ENCODE results near the gene PCDHA4. TPM values are rescaled to one million over a fixed set of nuclear protein-coding genes. Genes with fewer than 3 reads are reported as not detected.
A peak's percentile ranks its signal among the peaks of the same experiment; 100 is the strongest.
"Not testable (repeated sequence)": the region's sequence is repeated elsewhere in the genome, so short reads cannot be mapped to it uniquely, and the experiment has no call there.

Gene PCDHA4
- total RNA-seq, 1 donor, result 0.43 TPM

DNA sequence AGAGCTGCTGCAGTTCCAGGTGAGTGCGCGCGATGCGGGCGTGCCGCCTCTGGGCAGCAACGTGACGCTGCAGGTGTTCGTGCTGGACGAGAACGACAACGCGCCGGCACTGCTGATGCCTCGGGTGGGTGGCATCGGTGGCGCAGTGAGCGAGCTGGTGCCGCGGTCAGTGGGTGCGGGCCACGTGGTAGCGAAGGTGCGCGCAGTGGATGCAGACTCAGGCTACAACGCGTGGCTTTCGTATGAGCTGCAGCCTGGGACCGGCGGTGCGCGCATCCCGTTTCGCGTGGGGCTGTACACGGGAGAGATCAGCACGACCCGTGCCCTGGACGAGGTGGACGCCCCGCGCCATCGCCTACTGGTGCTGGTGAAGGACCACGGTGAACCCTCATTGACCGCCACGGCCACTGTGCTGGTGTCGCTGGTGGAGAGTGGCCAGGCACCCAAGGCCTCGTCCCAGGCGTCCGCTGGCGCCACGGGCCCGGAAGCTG, 4.0 kb upstream of the PCDHA4 start:
- TF ChIP-seq, protein P1, sequence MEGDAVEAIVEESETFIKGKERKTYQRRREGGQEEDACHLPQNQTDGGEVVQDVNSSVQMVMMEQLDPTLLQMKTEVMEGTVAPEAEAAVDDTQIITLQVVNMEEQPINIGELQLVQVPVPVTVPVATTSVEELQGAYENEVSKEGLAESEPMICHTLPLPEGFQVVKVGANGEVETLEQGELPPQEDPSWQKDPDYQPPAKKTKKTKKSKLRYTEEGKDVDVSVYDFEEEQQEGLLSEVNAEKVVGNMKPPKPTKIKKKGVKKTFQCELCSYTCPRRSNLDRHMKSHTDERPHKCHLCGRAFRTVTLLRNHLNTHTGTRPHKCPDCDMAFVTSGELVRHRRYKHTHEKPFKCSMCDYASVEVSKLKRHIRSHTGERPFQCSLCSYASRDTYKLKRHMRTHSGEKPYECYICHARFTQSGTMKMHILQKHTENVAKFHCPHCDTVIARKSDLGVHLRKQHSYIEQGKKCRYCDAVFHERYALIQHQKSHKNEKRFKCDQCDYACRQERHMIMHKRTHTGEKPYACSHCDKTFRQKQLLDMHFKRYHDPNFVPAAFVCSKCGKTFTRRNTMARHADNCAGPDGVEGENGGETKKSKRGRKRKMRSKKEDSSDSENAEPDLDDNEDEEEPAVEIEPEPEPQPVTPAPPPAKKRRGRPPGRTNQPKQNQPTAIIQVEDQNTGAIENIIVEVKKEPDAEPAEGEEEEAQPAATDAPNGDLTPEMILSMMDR (IDR thresholded peaks at IDR 0.05; ENCODE audit: insufficient read depth, low read depth, low read length), result no peak
- H3K4me3 ChIP-seq (ENCODE audit: low read depth, low read length), result no peak overlapping the region
- DNase-seq (ENCODE audit: low read depth), result no peak

DNA sequence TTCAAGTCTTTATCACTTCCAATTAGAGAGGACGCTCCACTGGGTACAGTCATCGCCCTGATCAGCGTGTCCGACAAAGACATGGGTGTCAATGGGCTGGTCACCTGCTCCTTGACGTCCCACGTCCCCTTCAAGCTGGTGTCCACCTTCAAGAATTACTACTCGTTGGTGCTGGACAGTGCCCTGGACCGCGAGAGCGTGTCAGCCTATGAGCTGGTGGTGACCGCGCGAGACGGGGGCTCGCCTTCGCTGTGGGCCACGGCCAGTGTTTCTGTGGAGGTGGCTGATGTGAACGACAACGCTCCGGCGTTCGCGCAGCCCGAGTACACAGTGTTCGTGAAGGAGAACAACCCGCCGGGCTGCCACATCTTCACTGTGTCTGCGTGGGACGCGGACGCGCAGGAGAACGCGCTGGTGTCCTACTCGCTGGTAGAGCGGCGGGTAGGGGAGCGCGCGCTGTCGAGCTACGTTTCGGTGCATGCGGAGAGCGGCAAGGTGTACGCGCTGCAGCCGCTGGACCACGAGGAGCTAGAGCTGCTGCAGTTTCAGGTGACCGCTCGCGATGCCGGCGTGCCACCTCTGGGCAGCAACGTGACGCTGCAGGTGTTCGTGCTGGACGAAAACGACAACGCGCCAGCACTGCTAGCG, 1.5 kb downstream of the PCDHA4 start:
- not testable (repeated sequence) for H3K4me3 ChIP-seq (ENCODE audit: low read depth, low read length); DNase-seq (ENCODE audit: low read depth)

DNA sequence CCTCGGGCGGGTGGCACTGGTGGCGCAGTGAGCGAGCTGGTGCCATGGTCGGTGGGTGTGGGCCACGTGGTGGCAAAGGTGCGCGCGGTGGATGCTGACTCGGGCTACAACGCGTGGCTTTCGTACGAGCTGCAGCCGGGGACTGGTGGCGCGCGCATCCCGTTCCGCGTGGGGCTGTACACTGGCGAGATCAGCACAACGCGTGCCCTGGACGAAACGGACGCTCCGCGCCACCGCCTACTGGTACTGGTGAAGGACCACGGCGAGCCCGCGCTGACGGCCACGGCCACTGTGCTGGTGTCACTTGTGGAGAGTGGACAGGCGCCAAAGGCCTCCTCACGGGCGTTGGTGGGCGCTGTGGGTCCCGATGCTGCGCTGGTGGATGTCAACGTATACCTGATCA, 2.0 kb downstream of the PCDHA4 start:
- no peak overlapping the region for H3K4me3 ChIP-seq (ENCODE audit: low read depth, low read length)
- no peak for DNase-seq (ENCODE audit: low read depth)
- TF ChIP-seq, protein P1 (IDR thresholded peaks at IDR 0.05; ENCODE audit: insufficient read depth, low read depth, low read length), result no peak

DNA sequence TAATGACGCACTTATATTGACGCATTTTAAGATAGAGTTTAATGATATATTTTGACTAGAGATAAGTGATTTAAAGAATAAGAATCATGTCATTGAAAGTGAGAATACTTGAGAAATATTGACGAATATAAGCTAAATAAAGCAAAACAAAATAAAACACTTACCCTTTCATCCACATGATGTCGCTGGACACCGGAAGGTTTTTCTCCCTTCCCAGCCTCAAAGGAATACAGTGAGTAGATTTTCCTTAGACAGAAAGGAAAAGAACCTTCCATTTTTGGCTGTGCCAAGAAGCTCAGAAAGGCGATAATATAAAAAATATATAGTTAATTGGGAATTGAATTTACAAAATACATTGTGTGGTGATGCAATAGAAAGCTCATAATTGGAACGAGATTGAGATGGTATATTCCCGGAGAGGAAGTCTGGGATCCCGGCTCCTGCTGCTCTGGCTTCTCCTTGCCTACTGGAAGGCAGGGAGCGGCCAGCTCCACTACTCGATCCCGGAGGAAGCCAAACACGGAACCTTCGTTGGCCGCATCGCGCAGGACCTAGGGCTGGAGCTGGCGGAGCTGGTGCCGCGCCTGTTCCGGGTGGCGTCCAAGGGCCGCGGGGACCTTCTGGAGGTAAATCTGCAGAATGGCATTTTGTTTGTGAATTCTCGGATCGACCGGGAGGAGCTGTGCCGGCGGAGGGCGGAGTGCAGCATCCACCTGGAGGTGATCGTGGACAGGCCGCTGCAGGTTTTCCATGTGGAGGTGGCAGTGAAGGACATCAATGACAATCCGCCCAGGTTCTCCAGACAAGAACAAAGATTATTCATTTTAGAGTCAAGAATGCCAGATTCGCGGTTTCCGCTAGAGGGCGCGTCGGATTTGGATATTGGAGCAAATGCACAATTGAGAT, 14.8 kb downstream of the PCDHA4 start, which contains the start of gene PCDHA5:
Gene PCDHA5 (plus strand): TSS at position 239 of the 906 bp plus-strand sequence.
- DNase-seq (ENCODE audit: low read depth), result no peak
- TF ChIP-seq, protein P1 (IDR thresholded peaks at IDR 0.05; ENCODE audit: insufficient read depth, low read depth, low read length), result peak; percentile 52
- no peak within 1 kb of the TSS for H3K4me3 ChIP-seq (ENCODE audit: low read depth, low read length)

- DNase-seq (ENCODE audit: low read depth), result no peak
- TF ChIP-seq, protein P1 (IDR thresholded peaks at IDR 0.05; ENCODE audit: insufficient read depth, low read depth, low read length), result no peak
- no peak overlapping the region for H3K4me3 ChIP-seq (ENCODE audit: low read depth, low read length)
Measured at GRCh38 chr5:140822281-140822629, 15.4 kb downstream of the PCDHA4 start.

DNA sequence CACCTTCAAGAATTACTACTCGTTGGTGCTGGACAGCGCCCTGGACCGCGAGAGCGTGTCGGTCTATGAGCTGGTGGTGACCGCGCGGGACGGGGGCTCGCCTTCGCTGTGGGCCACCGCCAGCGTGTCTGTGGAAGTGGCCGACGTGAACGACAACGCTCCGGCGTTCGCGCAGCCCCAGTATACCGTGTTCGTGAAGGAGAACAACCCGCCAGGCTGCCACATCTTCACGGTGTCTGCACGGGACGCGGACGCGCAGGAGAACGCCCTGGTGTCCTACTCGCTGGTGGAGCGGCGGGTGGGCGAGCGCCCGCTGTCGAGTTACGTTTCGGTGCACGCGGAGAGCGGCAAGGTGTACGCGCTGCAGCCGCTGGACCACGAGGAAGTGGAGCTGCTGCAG, 16.1 kb downstream of the PCDHA4 start:
- H3K4me3 ChIP-seq (ENCODE audit: low read depth, low read length); DNase-seq (ENCODE audit: low read depth): not testable (repeated sequence)

- TF ChIP-seq, protein P1 (IDR thresholded peaks at IDR 0.05; ENCODE audit: insufficient read depth, low read depth, low read length), result no peak
- no peak for DNase-seq (ENCODE audit: low read depth)
- H3K4me3 ChIP-seq (ENCODE audit: low read depth, low read length), result no peak overlapping the region
Measured at GRCh38 chr5:140823475-140823874, 16.6 kb downstream of the PCDHA4 start.
